Prostate gland (tissue), 2 donors: ENCODE measurements around the gene MARK2. TPM values are rescaled to one million over a fixed set of nuclear protein-coding genes. Genes with fewer than 3 reads are reported as not detected.

Experiments used
- DNase-seq: peaks from one replicate; pipeline ENCODE4 v3.0.0-alpha.2; 2019; ENCODE audit warnings: low spot score
- H3K27ac ChIP-seq, 2 donors: fragments of 200-600 bp; sonication (generic); 2 replicates each; pipeline ENCODE4 v1.5.1; 2017 to 2019
- H3K27me3 ChIP-seq: fragments of 200-600 bp; sonication (generic); replicated peaks from 2 replicates; pipeline ENCODE4 v1.5.1; 2019; ENCODE audit not compliant: insufficient read depth
- H3K36me3 ChIP-seq, 2 donors: fragments of 200-600 bp; sonication (generic); 1 replicate in 1 of 2; 2 replicates in 1 of 2; pipeline versions ENCODE4 v1.5.1 to v1.8.1; 2017 to 2019
- H3K4me1 ChIP-seq: fragments of 200-600 bp; sonication (generic); replicated peaks from 2 replicates; pipeline ENCODE4 v1.5.1; 2019
- H3K4me3 ChIP-seq, 2 donors: fragments of 200-600 bp; sonication (generic); 2 replicates each; pipeline ENCODE4 v1.5.1; 2017 to 2019
- H3K9me3 ChIP-seq: fragments of 200-600 bp; sonication (generic); 2 replicates; pipeline ENCODE4 v1.5.1; 2017
- CTCF ChIP-seq, 4 experiments: fragments of 200-600 bp in 2 of 4; fragments of 450-650 bp in 2 of 4; sonication (generic) in 2 of 4; IDR thresholded peaks; 1 replicate in 3 of 4; 2 replicates in 1 of 4; pipeline ENCODE4 v1.5.1; 2016 to 2019; ENCODE audit warnings: antibody characterized with exemption in 4 of 4, mild to moderate bottlenecking in 2 of 4, moderate library complexity in 2 of 4
- POLR2A ChIP-seq: fragments of 450-650 bp; IDR thresholded peaks from one replicate; pipeline ENCODE4 v1.6.1; 2016; ENCODE audit warnings: antibody characterized with exemption, mild to moderate bottlenecking
- POLR2AphosphoS5 ChIP-seq: sonication (generic); formaldehyde crosslinking; IDR thresholded peaks from one replicate; pipeline ENCODE4 v1.6.1; 2017; ENCODE audit warnings: antibody characterized with exemption
- WGBS: methylation state at CpG from one replicate; pipeline ENCODE4 v1.1.5; 2018; 5-methylcytosine and 5-hydroxymethylcytosine counted together
- intact Hi-C: fragments of 100-400 bp; cut with DNase I; formaldehyde crosslinking; loops from one replicate; pipeline ENCODE4 v1.14.2; 2022
- total RNA-seq, 2 donors: library from RNA; depleted of rRNA; stranded (reverse); fragments of >200 nt; gene quantifications; one replicate each; pipeline ENCODE4 v1.1.0, GENCODE V29; 2016

Gene MARK2
- total RNA-seq, result 10 to 100 TPM; 65.4 to 67.2 TPM

GRCh38 chr11:63838678-63839507 is at the start of gene MARK2:
TSS of gene MARK2 (plus strand) at chr11:63839110. CDS start at chr11:63839507, 397 bp downstream.
- Histone ChIP-seq H3K27ac (peak within 1 kb of the TSS; percentile 85 to 93), H3K4me3 (peak within 1 kb of the TSS; percentile 76 to 87), H3K9me3 (no peaks in the 10 kb centered on the region), H3K36me3 (no peaks in the 10 kb centered on the region), H3K4me1 (peaks cover 14% of the 10 kb centered on the region), H3K27me3 (no peaks in the 10 kb centered on the region)
- DNase-seq, result peak; percentile 99
- intact Hi-C loops, result loop anchor here (5.0 kb wide), 1 partner anchor 313 kb away; no protein-coding TSS in a partner anchor
- under 1% methylated on average over 81 of the region's 100 CpGs for WGBS
- TF ChIP-seq POLR2AphosphoS5 (peak; percentile 91), CTCF (IDR thresholded peaks at IDR 0.05) (no peak), POLR2A (peak; percentile 81)

GRCh38 chr11:63791495-63792167 is 47.3 kb upstream of the MARK2 start:
- Histone ChIP-seq H3K27ac (no peak overlapping the region), H3K9me3 (no peaks in the 10 kb centered on the region), H3K27me3 (no peaks in the 10 kb centered on the region), H3K4me1 (no peaks in the 10 kb centered on the region), H3K36me3 (no peaks in the 10 kb centered on the region), H3K4me3 (no peak overlapping the region)
- TF ChIP-seq CTCF (IDR thresholded peaks at IDR 0.05), result no peak
- no peak for TF ChIP-seq POLR2AphosphoS5
- no peak for TF ChIP-seq POLR2A
- no peak for DNase-seq
- intact Hi-C loops, result no loop called here
- WGBS, result 97% methylated on average over 6 of the region's 6 CpGs

DNA sequence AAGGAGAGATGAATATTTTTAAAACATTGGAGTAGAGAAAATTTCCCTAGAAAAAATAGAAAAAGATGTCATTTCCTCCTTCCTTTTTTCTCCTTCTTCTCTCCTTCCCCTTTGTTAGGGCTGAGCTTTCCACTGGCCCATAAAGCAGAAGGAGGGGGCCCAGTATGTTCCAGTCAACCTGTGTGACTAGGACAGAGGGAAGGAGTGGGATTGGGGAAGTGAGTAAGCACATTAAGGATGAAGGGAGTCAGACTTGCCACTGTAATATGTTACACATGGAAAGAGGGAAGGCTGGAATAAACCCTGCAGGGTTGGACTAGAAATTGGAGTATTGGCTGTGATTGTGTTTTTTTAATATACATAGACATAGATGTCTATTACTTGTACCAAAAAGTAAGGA is 45.7 kb upstream of the MARK2 start:
- TF ChIP-seq POLR2AphosphoS5 (no peak), CTCF (IDR thresholded peaks at IDR 0.05) (no peak), POLR2A (no peak)
- Histone ChIP-seq H3K36me3 (no peaks in the 10 kb centered on the region), H3K27me3 (no peaks in the 10 kb centered on the region), H3K4me3 (no peak overlapping the region), H3K9me3 (no peaks in the 10 kb centered on the region), H3K4me1 (no peaks in the 10 kb centered on the region), H3K27ac (no peak overlapping the region)
- no peak for DNase-seq
- intact Hi-C loops, result no loop called here

GRCh38 chr11:63795066-63795465 is 43.8 kb upstream of the MARK2 start:
- Histone ChIP-seq H3K9me3 (no peaks in the 10 kb centered on the region), H3K27ac (no peak overlapping the region), H3K27me3 (no peaks in the 10 kb centered on the region), H3K4me1 (no peaks in the 10 kb centered on the region), H3K36me3 (no peaks in the 10 kb centered on the region), H3K4me3 (no peak overlapping the region)
- TF ChIP-seq POLR2AphosphoS5 (no peak), CTCF (IDR thresholded peaks at IDR 0.05) (no peak), POLR2A (no peak)
- intact Hi-C loops, result no loop called here
- 86% methylated on average over 11 of the region's 11 CpGs for WGBS
- no peak for DNase-seq
